PC-9 (cell line): ENCODE data around the gene RNU1-4. TPM values are rescaled to one million over a fixed set of nuclear protein-coding genes. Genes with fewer than 3 reads are reported as not detected.
"Not testable (repeated sequence)": the region's sequence is repeated elsewhere in the genome, so short reads cannot be mapped to it uniquely, and the experiment has no call there.

Experiments used
- BruUV-seq: library from RNA; stranded (reverse); fragments of 400-500 nt; replicated peaks from 2 replicates; lab custom pipeline; 2021; lab: Mats Ljungman, UMichigan
- CTCF ChIA-PET: fragments of 300-600 bp; sonication (Branson Sonifier 250); formaldehyde crosslinking; loops from one replicate; lab custom pipeline; 2022; ENCODE audit warnings: antibody characterized with exemption; lab: Charles Lee
- POLR2A ChIA-PET: fragments of 300-600 bp; sonication (Branson Sonifier 250); formaldehyde crosslinking; loops from one replicate; lab custom pipeline; 2022; ENCODE audit warnings: antibody characterized with exemption; ENCODE audit not compliant: unreplicated experiment; lab: Charles Lee
- DNase-seq, 2 experiments: peaks; one replicate each; pipeline versions ENCODE4 v3.0.0 to v3.0.0-alpha.2; 2015 to 2022; ENCODE audit warnings: mixed read lengths in 1 of 2
- H2AFZ ChIP-seq: fragments of 200-600 bp; sonication (generic); 2 replicates; pipeline ENCODE4 v1.8.1; 2017; ENCODE audit warnings: antibody characterized with exemption
- H3F3A ChIP-seq: fragments of 200-600 bp; sonication (generic); 2 replicates; pipeline ENCODE4 v1.8.1; 2017; ENCODE audit warnings: antibody characterized with exemption, mild to moderate bottlenecking, low read depth; ENCODE audit not compliant: insufficient read depth
- H3K27ac ChIP-seq: fragments of 200-600 bp; sonication (generic); 2 replicates; pipeline ENCODE4 v1.6.1; 2016; ENCODE audit warnings: mixed run types
- H3K27me3 ChIP-seq: fragments of 200-600 bp; sonication (generic); 2 replicates; pipeline ENCODE4 v1.6.1; 2016; ENCODE audit warnings: low read depth, mixed run types; ENCODE audit not compliant: insufficient read depth
- H3K36me3 ChIP-seq: fragments of 200-600 bp; sonication (generic); 2 replicates; pipeline ENCODE4 v1.6.1; 2016; ENCODE audit warnings: low read depth, mixed run types
- H3K4me1 ChIP-seq: fragments of 200-600 bp; sonication (generic); replicated peaks from 2 replicates; pipeline ENCODE4 v1.6.1; 2016; ENCODE audit warnings: mixed run types; ENCODE audit not compliant: insufficient read depth
- H3K4me2 ChIP-seq: fragments of 200-600 bp; sonication (generic); 2 replicates; pipeline ENCODE4 v1.6.1; 2017; ENCODE audit warnings: mixed run types
- H3K4me3 ChIP-seq: fragments of 200-600 bp; sonication (generic); 2 replicates; pipeline ENCODE4 v1.6.1; 2016; ENCODE audit warnings: mixed run types
- H3K79me2 ChIP-seq: fragments of 200-600 bp; sonication (generic); 2 replicates; pipeline ENCODE4 v1.6.1; 2017; ENCODE audit warnings: low read depth, mixed run types
- H3K9me2 ChIP-seq: fragments of 200-600 bp; sonication (generic); 2 replicates; pipeline ENCODE4 v1.8.1; 2017; ENCODE audit warnings: mild to moderate bottlenecking; ENCODE audit not compliant: insufficient read depth
- H3K9me3 ChIP-seq: fragments of 200-600 bp; sonication (generic); 2 replicates; pipeline ENCODE4 v1.8.1; 2016; ENCODE audit warnings: low read depth; ENCODE audit not compliant: insufficient read depth
- H4K20me1 ChIP-seq: fragments of 200-600 bp; sonication (generic); 2 replicates; pipeline ENCODE4 v1.8.1; 2017; ENCODE audit not compliant: insufficient read depth
- CTCF ChIP-seq: fragments of 200-600 bp; sonication (generic); conservative IDR thresholded peaks from 2 replicates; pipeline ENCODE4 v1.6.1; 2017; ENCODE audit warnings: mixed run types, antibody characterized with exemption, mild to moderate bottlenecking, moderate library complexity
- EZH2 ChIP-seq: fragments of 200-600 bp; sonication (generic); IDR thresholded peaks from 2 replicates; pipeline ENCODE4 v1.8.0; 2017; ENCODE audit warnings: antibody characterized with exemption, low read depth
- intact Hi-C: fragments of 100-400 bp; cut with micrococcal nuclease; formaldehyde crosslinking; loops from one replicate; pipeline ENCODE4 v1.10.0; 2022; ENCODE audit not compliant: unreplicated experiment
- total RNA-seq: library from RNA; stranded (reverse); gene quantifications from 2 replicates; pipeline ENCODE4 v1.2.3, GENCODE V29; 2021

RNU1-4 gene
- total RNA-seq, 1 experiment from 2014 or later, result 1,333 TPM

DNA sequence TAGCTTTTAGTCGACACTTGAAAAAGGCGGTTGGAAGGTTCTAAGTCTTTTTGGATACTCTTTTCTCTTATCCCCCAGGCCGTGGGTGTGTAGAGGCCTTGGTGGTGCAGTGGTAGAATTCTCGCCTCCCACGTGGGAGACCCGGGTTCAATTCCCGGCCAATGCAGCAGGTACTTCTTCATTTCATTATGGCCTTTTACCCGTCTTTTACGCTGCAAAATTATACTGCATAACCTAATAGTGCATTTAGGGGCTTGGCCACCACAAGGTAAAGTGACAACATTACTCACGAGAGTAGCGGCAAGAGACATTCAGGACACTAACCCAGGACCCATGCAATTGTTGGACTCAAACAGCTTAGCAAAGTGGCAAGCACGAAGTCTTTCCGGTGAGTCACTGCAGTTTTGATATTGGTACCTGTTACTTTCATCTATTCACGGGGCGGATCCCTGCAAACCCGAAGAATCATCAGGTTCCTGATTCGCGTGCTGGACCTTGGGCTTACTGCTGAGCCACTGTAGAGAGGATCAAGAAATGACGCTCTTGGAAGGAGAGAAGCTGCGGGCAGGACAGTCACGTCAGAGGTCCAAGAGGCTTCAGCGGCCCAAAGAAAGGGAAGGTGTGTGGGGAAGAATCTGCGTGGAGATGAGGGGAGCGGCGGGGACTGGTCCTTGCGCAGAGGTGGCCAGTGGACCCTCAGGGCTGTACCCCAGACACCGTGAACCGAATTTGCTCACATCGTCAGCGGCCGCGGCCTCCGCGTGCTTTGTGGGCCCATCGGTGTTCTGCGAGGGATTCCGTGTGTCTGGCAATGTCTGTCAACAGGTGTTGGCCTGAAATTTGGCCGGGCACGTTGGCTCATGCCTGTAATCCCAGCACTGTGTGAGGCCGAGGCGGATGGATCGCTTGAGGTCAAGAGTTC lies 12.9 kb upstream of the RNU1-4 start:
- H3K79me2 ChIP-seq, result no peaks in the 10 kb centered on the region
- BruUV-seq, result TSS peak; percentile 89
- DNase-seq, result peak; percentile 46 to 71
- H2AFZ ChIP-seq, result no peak overlapping the region
- H3K27me3 ChIP-seq, result no peaks in the 10 kb centered on the region
- H3K36me3 ChIP-seq, result no peaks in the 10 kb centered on the region
- CTCF ChIA-PET, result no interaction called here
- no peaks in the 10 kb centered on the region for H3F3A ChIP-seq
- no peaks in the 10 kb centered on the region for H3K9me3 ChIP-seq
- no peak overlapping the region for H3K27ac ChIP-seq
- H3K4me3 ChIP-seq, result no peak overlapping the region
- H3K4me2 ChIP-seq, result peak overlapping the region; percentile 3; the same call in 1 of the 2 replicates
- no peaks in the 10 kb centered on the region for H3K4me1 ChIP-seq
- TF ChIP-seq CTCF (no peak), EZH2 (no peak)
- no peaks in the 10 kb centered on the region for H3K9me2 ChIP-seq
- intact Hi-C loops, result no loop called here
- no peaks in the 10 kb centered on the region for H4K20me1 ChIP-seq
- POLR2A ChIA-PET, result no interaction called here

DNA sequence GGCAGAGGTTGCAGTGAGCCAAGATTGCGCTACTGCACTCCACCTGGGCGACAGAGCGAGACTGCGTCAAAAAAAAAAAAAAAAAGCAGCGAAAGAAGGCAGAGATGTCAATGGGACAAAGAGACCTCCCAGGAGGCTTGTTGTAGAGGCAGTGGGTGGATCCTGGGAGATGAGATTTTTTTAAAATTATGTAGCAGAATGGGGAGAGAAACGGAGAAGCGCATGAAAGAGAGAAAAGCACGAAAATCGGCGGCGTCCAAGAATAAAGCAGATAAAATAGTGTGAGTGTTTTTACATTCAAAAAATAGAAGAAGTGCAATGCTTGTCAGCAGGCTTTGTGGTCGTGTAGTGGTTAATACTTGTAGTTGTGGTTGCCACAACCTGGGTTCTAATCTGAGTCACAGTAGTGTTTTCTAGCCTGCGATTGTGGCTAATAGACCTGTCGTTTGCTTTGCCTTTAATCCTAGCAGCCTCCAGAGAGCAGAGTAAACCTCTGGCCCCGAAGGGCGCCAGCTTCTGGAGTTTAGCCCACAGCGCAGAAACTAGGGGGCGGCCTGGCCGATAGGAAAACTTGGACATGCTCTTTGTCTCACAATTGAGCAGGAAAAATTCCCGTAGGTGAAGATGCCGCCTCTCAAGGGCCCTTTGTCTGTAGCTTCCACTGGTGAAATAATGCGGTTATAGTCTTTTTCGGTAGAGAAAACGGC lies 11.9 kb upstream of the RNU1-4 start:
- H3K4me3 ChIP-seq, H3K9me3 ChIP-seq, H3K9me2 ChIP-seq, POLR2A ChIA-PET, CTCF ChIA-PET, H3K4me2 ChIP-seq, H3F3A ChIP-seq, BruUV-seq, H3K27ac ChIP-seq, H3K36me3 ChIP-seq, H3K4me1 ChIP-seq, intact Hi-C loops, H3K79me2 ChIP-seq, H2AFZ ChIP-seq, H4K20me1 ChIP-seq, DNase-seq, H3K27me3 ChIP-seq: not testable (repeated sequence)

GRCh38 chr1:16732254-16732896 lies 7.9 kb upstream of the RNU1-4 start:
- H3K9me2 ChIP-seq, H2AFZ ChIP-seq, H3K36me3 ChIP-seq, H3K27ac ChIP-seq, H3K27me3 ChIP-seq, H3F3A ChIP-seq, H4K20me1 ChIP-seq, POLR2A ChIA-PET, intact Hi-C loops, H3K4me2 ChIP-seq, H3K79me2 ChIP-seq, H3K4me3 ChIP-seq, BruUV-seq, CTCF ChIA-PET, DNase-seq, H3K9me3 ChIP-seq, H3K4me1 ChIP-seq: not testable (repeated sequence)

- H3K27me3 ChIP-seq, H3K9me2 ChIP-seq, H4K20me1 ChIP-seq, H3K36me3 ChIP-seq, H3K4me2 ChIP-seq, H3F3A ChIP-seq, DNase-seq, H2AFZ ChIP-seq, H3K4me1 ChIP-seq, BruUV-seq, POLR2A ChIA-PET, H3K9me3 ChIP-seq, H3K4me3 ChIP-seq, H3K27ac ChIP-seq, intact Hi-C loops, H3K79me2 ChIP-seq, CTCF ChIA-PET: not testable (repeated sequence)
Observed at GRCh38 chr1:16741230-16741629, 914 bp downstream of the RNU1-4 start.

DNA sequence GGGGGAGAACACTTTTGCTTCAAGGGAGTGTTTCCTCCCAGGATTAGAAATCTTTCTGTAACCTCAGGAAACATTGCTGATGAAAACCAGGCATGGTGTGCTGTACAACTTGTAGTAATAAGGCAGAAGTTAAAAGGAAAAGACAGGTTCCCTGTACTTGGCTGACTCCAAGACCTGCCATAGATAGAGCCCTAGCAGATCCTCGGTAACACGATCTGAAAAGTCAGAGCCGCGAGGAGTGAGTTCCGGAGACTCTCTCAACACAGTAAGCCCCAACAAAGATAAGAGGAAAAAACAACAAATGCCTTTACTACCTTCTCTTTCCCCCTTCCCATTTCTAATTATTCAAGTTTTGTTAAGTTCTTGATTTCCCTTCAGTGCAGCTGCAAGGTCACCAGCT lies 7.3 kb downstream of the RNU1-4 start:
- H4K20me1 ChIP-seq, H3K4me3 ChIP-seq, H3K27me3 ChIP-seq, CTCF ChIA-PET, intact Hi-C loops, H3K79me2 ChIP-seq, H3K27ac ChIP-seq, H3K9me3 ChIP-seq, H3K36me3 ChIP-seq, H2AFZ ChIP-seq, H3K4me2 ChIP-seq, BruUV-seq, H3F3A ChIP-seq, H3K4me1 ChIP-seq, DNase-seq, H3K9me2 ChIP-seq, POLR2A ChIA-PET: not testable (repeated sequence)

DNA sequence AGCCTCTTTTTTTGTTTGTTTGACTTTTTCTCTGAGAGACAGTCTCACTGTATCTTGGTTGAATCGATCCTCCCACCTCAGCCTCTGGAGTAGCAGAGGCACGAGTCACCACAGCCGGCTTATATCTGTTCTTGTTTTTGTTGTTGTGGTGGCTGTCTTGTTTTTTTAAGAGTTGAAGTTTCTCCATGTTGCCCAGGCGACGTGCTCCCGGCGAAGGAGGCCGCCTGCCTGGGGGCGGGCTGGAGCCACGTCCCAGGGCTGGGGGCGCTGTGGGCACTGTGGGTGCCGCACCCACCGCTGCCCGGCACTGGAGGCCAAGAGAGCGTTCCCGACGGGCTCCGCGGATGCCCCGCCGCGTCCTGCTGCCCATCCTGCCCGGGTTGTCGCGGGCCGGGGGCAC lies 8.4 kb downstream of the RNU1-4 start:
- DNase-seq, H4K20me1 ChIP-seq, H3K4me1 ChIP-seq, H3K9me2 ChIP-seq, intact Hi-C loops, BruUV-seq, H3K4me3 ChIP-seq, H3K4me2 ChIP-seq, H3K27ac ChIP-seq, CTCF ChIA-PET, H3K27me3 ChIP-seq, H2AFZ ChIP-seq, H3K9me3 ChIP-seq, H3K36me3 ChIP-seq, H3K79me2 ChIP-seq, POLR2A ChIA-PET, H3F3A ChIP-seq: not testable (repeated sequence)
